T-helper 17 cell (primary cell): ENCODE data around the gene RSPH9. TPM values are rescaled to one million over a fixed set of nuclear protein-coding genes. Genes with fewer than 3 reads are reported as not detected.
"Not testable (repeated sequence)": the region's sequence is repeated elsewhere in the genome, so short reads cannot be mapped to it uniquely, and the experiment has no call there.

Experiments used
- ATAC-seq: fragments of 150-1000 bp; cut with Tn5 transposase; 2 replicates; pipeline ENCODE4 v1.10.0; 2021; ENCODE audit warnings: mild to moderate bottlenecking, moderate library complexity
- DNase-seq, 3 donors: peaks; one replicate each; pipeline versions ENCODE4 v3.0.0 to v3.0.0-alpha.2; 2020 to 2021
- H3K9me3 ChIP-seq: one replicate; pipeline ENCODE4 v1.7.0; 2013; ENCODE audit warnings: low read length, mild to moderate bottlenecking; ENCODE audit not compliant: control insufficient read depth, poor library complexity, severe bottlenecking
- H3K27ac Mint-ChIP-seq: one replicate; pipeline ENCODE4 v1.8.0; 2022; ENCODE audit warnings: mild to moderate bottlenecking, moderate library complexity, mixed read lengths
- H3K27me3 Mint-ChIP-seq: one replicate; pipeline ENCODE4 v1.8.0; 2022; ENCODE audit warnings: mixed read lengths
- H3K36me3 Mint-ChIP-seq: one replicate; pipeline ENCODE4 v1.8.0; 2022; ENCODE audit warnings: low read depth, mixed read lengths
- H3K4me1 Mint-ChIP-seq: one replicate; pipeline ENCODE4 v1.8.0; 2022; ENCODE audit warnings: mild to moderate bottlenecking, mixed read lengths
- H3K4me3 Mint-ChIP-seq: one replicate; pipeline ENCODE4 v1.8.0; 2022; ENCODE audit warnings: mild to moderate bottlenecking, moderate library complexity, mixed read lengths
- total RNA-seq, 4 donors: library from RNA in 2 of 4; stranded (reverse) in 2 of 4; gene quantifications; one replicate each; pipeline ENCODE4 v1.2.3 and lab custom pipeline; 2022 to 2026

Gene RSPH9
- total RNA-seq, 2 donors from 2014 or later: 0.29 TPM; not detected in 1

DNA sequence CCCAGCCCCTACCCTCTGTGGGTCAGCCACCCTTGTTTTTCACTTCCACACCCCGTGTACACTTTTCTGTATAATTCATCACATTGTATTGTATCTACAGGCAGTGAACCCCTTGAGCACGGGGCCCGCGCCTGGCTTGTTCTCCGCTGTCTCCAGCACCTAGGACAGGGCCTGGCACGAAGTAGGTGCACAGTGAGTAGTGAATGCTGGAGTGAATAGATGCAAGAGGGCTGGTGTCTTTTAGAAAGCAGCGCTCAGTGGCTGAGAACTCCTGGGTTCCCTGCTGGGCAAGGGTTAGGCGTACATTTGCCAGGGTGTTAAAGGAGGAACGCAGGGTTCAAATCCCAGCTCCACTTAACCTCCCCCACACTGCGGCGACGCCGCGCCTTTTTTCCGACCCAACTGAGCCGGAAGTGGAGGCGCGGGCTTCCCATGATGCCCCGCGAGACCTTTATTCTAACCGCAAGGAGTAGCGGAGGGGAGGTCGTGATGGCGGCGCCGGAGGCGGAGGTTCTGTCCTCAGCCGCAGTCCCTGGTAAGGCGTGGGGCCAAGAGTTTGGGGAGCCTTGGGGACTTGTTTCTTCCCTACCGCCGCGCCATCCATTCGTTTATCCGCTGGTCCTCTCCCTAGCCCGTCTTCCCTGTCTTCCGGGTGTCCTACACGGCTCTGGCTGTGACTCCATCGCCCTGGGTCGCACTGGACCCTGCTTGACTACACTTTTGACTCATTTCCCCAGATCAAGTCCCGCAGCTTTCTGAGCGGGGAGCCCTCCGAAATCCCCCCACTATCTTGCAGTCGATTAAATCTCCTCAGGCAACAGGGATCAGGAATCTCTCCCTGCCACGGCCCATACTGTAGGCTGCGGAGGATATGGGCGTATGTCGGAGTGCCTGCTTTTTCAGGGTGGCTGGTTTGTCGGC, 9.2 kb upstream of the RSPH9 start, which contains the start of gene MAD2L1BP:
TSS of gene MAD2L1BP (plus strand) at position 454 of the 921 bp plus-strand sequence. CDS start at position 490, 36 bp downstream.
- peak within 1 kb of the TSS; percentile 98 for H3K4me3 Mint-ChIP-seq
- H3K9me3 ChIP-seq: no peaks in the 10 kb centered on the region
- ATAC-seq: peak; percentile 92
- no peaks in the 10 kb centered on the region for H3K27me3 Mint-ChIP-seq
- H3K4me1 Mint-ChIP-seq: peaks cover 39% of the 10 kb centered on the region
- H3K36me3 Mint-ChIP-seq: peaks cover 5% of the 10 kb centered on the region
- peak; percentile 75 to 78 (median 75) for DNase-seq
- peak within 1 kb of the TSS; percentile 93 for H3K27ac Mint-ChIP-seq

- peak overlapping the region; percentile 98 for H3K4me3 Mint-ChIP-seq
- DNase-seq (no peak), ATAC-seq (peak; percentile 18)
- H3K4me1 Mint-ChIP-seq: peaks cover 41% of the 10 kb centered on the region
- no peaks in the 10 kb centered on the region for H3K9me3 ChIP-seq
- no peaks in the 10 kb centered on the region for H3K27me3 Mint-ChIP-seq
- peaks cover 5% of the 10 kb centered on the region for H3K36me3 Mint-ChIP-seq
- H3K27ac Mint-ChIP-seq: peak overlapping the region; percentile 93
These were observed 8.6 kb upstream of the RSPH9 start for GRCh38 chr6:43636308-43636659.

GRCh38 chr6:43639984-43640800, 4.6 kb upstream of the RSPH9 start:
- Mint-ChIP-seq H3K27me3 (no peaks in the 10 kb centered on the region), H3K4me1 (peaks cover 38% of the 10 kb centered on the region), H3K27ac (peak overlapping the region; percentile 69), H3K36me3 (peaks cover 5% of the 10 kb centered on the region), H3K4me3 (peak overlapping the region; percentile 83)
- H3K9me3 ChIP-seq: no peaks in the 10 kb centered on the region
- DNase-seq (no peak), ATAC-seq (no peak)

DNA sequence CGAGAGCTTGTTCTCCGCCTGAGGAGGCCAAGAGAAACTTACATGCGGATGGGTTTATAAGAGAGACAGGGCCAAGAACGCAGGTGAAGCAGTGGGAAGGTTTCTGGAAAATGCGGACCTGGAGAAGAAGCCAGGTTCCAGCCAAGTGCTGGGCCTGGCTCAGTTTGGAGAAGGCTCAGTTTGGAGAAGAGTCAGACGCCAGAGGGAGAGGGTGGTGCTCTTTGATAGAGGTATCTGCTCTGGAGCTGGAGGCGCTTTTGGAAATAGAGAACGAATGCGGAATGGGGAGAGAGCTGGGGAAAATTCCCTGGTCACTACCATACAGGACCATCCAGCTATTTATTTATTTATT, 753 bp downstream of the RSPH9 start:
- no peaks in the 10 kb centered on the region for H3K9me3 ChIP-seq
- H3K4me3 Mint-ChIP-seq: peak overlapping the region; percentile 89
- DNase-seq (no peak), ATAC-seq (peak; percentile 20)
- H3K27me3 Mint-ChIP-seq: no peaks in the 10 kb centered on the region
- H3K27ac Mint-ChIP-seq: no peak overlapping the region
- peaks cover 3% of the 10 kb centered on the region for H3K36me3 Mint-ChIP-seq
- H3K4me1 Mint-ChIP-seq: peaks cover 25% of the 10 kb centered on the region

- Mint-ChIP-seq H3K27me3 (no peaks in the 10 kb centered on the region), H3K4me3 (no peak overlapping the region), H3K27ac (peak overlapping the region; percentile 66), H3K36me3 (peaks cover 3% of the 10 kb centered on the region), H3K4me1 (peaks cover 19% of the 10 kb centered on the region)
- no peak for ATAC-seq
- H3K9me3 ChIP-seq: no peaks in the 10 kb centered on the region
- no peak for DNase-seq
These were observed 2.8 kb downstream of the RSPH9 start for GRCh38 chr6:43647613-43648012.

- Mint-ChIP-seq H3K4me3 (no peak overlapping the region), H3K4me1 (peaks cover 17% of the 10 kb centered on the region), H3K27ac (peak overlapping the region; percentile 66), H3K27me3 (no peaks in the 10 kb centered on the region), H3K36me3 (peaks cover 3% of the 10 kb centered on the region)
- H3K9me3 ChIP-seq: no peaks in the 10 kb centered on the region
- ATAC-seq (no peak), DNase-seq (no peak)
These were observed 3.4 kb downstream of the RSPH9 start for GRCh38 chr6:43648248-43648647.

- H3K9me3 ChIP-seq, H3K4me3 Mint-ChIP-seq, H3K36me3 Mint-ChIP-seq, H3K27me3 Mint-ChIP-seq, ATAC-seq, H3K4me1 Mint-ChIP-seq, DNase-seq, H3K27ac Mint-ChIP-seq: not testable (repeated sequence)
These were observed 8.0 kb downstream of the RSPH9 start for GRCh38 chr6:43652822-43653221.

DNA sequence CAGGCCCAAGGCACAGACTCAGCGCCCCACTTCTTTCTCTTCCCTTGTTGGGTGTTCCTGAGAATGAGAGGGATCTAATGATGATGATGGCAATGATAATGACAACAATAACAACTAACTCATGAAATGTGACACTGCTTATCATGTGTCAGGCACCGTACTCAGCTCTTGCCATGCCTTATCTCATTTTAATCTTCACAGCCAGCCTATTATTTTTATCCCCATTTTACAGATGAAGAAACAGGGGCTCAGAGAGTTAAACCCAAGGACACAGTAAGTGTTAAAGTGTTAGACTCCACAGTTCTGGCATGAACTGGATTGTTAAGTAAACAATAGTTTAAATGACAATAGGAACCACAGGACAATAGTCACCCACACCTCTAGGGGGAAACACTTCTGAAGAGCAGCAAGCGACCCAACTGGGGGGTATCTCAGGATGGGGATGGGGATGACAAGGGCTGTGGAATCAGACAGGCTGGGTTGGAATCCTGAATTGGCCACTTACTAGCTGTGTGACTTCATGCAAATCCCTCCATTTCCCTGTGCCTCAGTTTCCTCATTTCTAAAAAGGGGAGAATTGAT, 12.5 kb downstream of the RSPH9 start:
- H3K9me3 ChIP-seq: no peaks in the 10 kb centered on the region
- DNase-seq (no peak), ATAC-seq (no peak)
- Mint-ChIP-seq H3K27ac (no peak overlapping the region), H3K36me3 (no peaks in the 10 kb centered on the region), H3K4me1 (no peaks in the 10 kb centered on the region), H3K4me3 (no peak overlapping the region), H3K27me3 (peaks cover 5% of the 10 kb centered on the region)

DNA sequence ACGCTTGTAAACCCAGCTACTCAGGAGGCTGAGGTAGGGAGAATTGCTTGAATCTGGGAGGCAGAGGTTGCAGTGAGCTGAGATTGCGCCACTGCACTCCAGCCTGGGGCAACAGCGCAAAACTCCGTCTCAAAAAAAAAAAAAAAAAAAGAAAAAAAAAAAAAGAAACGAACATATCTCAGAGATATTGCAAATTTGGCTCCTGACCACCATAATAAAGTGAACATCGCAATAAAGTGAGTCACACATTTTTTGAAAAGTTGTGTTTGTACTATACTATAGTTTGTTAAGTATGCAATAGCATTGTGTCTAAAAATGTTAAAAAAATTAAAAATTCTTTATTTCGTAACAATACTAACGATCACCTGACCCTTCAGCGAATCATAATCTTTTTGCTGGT, 13.3 kb downstream of the RSPH9 start:
- DNase-seq (no peak), ATAC-seq (no peak)
- no peaks in the 10 kb centered on the region for H3K9me3 ChIP-seq
- Mint-ChIP-seq H3K36me3 (no peaks in the 10 kb centered on the region), H3K27ac (no peak overlapping the region), H3K27me3 (peaks cover 5% of the 10 kb centered on the region), H3K4me3 (no peak overlapping the region), H3K4me1 (no peaks in the 10 kb centered on the region)

GRCh38 chr6:43662948-43663347, 18.1 kb downstream of the RSPH9 start:
- H3K4me3 Mint-ChIP-seq, H3K9me3 ChIP-seq, DNase-seq, H3K27ac Mint-ChIP-seq, H3K36me3 Mint-ChIP-seq, H3K27me3 Mint-ChIP-seq, ATAC-seq, H3K4me1 Mint-ChIP-seq: not testable (repeated sequence)

DNA sequence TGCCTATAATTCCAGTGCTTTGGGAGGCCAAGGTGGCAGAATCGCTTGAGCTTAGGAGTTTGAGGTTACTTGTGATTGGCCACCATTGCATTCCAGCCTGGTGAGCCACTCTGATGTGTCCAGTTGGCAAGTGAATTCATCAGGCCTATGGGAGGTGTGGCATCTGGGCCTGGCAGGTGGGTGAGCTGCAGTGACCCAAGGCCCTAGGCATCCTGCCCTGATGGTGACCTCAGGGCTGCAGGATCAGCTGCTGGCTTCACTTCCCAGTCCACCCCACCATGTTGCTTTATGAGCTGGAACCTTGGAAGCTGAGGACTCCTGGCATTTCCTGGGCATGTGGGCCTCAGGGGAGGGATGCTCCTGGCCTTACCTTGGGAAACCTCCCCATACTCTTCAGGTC, 20.5 kb downstream of the RSPH9 start:
- no peaks in the 10 kb centered on the region for H3K27me3 Mint-ChIP-seq
- ATAC-seq (no peak), DNase-seq (no peak)
- H3K4me3 Mint-ChIP-seq: no peak overlapping the region
- no peaks in the 10 kb centered on the region for H3K9me3 ChIP-seq
- H3K4me1 Mint-ChIP-seq: peaks cover 13% of the 10 kb centered on the region
- no peaks in the 10 kb centered on the region for H3K36me3 Mint-ChIP-seq
- no peak overlapping the region for H3K27ac Mint-ChIP-seq

DNA sequence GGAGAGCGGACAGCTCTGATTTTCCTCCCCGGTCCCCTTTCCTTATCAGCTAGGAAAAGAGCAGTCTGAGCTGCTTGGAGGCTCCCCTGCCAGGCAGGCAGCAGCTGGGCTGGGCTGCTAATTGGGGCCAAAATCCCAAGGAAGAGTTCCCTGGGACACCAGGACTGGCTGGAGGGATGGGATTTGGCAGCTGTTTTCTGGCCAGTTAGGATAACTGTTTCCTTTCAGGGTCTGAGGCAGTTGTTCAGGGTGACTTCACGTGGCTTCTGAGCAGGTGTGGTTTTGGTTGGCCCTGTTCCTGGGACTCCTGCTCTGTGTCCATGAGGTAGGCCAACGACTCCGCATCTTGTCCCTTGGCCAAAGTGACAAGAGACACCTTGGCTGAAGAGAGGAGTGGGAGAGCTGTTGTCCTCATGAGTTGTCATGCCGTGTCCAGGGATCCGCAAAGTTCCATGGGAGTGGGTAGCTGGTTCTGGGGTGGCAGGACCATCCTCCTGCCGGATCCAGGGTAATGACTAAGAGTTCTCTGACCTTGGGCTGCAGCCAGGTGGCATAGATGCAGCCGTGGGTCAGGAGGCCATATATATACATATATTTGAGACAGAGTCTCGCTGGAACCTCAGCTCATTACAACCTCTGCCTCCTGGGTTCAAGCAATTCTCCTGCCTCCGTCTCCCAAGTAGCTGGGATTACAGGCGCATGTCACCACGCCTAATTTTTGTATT, 21.5 kb downstream of the RSPH9 start:
- DNase-seq (no peak), ATAC-seq (no peak)
- H3K4me1 Mint-ChIP-seq: peaks cover 16% of the 10 kb centered on the region
- no peaks in the 10 kb centered on the region for H3K9me3 ChIP-seq
- H3K36me3 Mint-ChIP-seq: no peaks in the 10 kb centered on the region
- H3K4me3 Mint-ChIP-seq: peak overlapping the region; percentile 19
- H3K27me3 Mint-ChIP-seq: no peaks in the 10 kb centered on the region
- H3K27ac Mint-ChIP-seq: no peak overlapping the region
